DOHH2 (cell line): ENCODE results near the gene SUPT6H.

Experiments used
- CTCF ChIP-seq: fragments of 200-600 bp; sonication (generic); IDR thresholded peaks from one replicate; pipeline ENCODE4 v1.5.1; 2014; ENCODE audit warnings: antibody characterized with exemption, mild to moderate bottlenecking, low read depth, low read length; ENCODE audit not compliant: poor library complexity, severe bottlenecking
- EZH2phosphoT487 ChIP-seq: fragments of 200-600 bp; sonication (generic); IDR thresholded peaks from 2 replicates; pipeline ENCODE4 v1.6.1; 2017; ENCODE audit warnings: borderline replicate concordance, mild to moderate bottlenecking, antibody characterized with exemption, low read length, moderate library complexity, mixed read lengths

GRCh38 chr17:28737770-28738679 lies 76.0 kb downstream of the SUPT6H start:
- TF ChIP-seq CTCF, result no peak
- no peak for TF ChIP-seq EZH2phosphoT487
